Vagina (tissue), 2 donors: ENCODE measurements around the gene RSU1.

Experiments used
- CTCF ChIP-seq, 3 experiments: fragments of 450-650 bp in 2 of 3; fragments of 200-600 bp in 1 of 3; sonication (generic) in 1 of 3; IDR thresholded peaks; one replicate each; pipeline ENCODE4 v1.5.1; 2017 to 2019; ENCODE audit warnings: antibody characterized with exemption in 3 of 3, mild to moderate bottlenecking in 2 of 3, moderate library complexity in 2 of 3
- POLR2A ChIP-seq, 2 donors: fragments of 450-650 bp; IDR thresholded peaks; one replicate each; pipeline ENCODE4 v1.6.1; 2017; ENCODE audit warnings: antibody characterized with exemption in 2 of 2, mild to moderate bottlenecking in 2 of 2, moderate library complexity in 2 of 2
- POLR2AphosphoS5 ChIP-seq, 2 donors: sonication (generic); formaldehyde crosslinking; IDR thresholded peaks; one replicate each; pipeline ENCODE4 v1.9.0; 2017; ENCODE audit warnings: antibody characterized with exemption in 2 of 2, mild to moderate bottlenecking in 2 of 2, low read depth in 1 of 2; ENCODE audit not compliant: insufficient read depth in 1 of 2

- TF ChIP-seq POLR2AphosphoS5 (IDR thresholded peaks at IDR 0.05; ENCODE audit: insufficient read depth in 1 of 2, low read depth in 1 of 2) = no peak
- TF ChIP-seq CTCF (IDR thresholded peaks at IDR 0.05) = no peak
- no peak for TF ChIP-seq POLR2A (IDR thresholded peaks at IDR 0.05)
These were observed 1.8 kb upstream of the RSU1 start for GRCh38 chr10:16819026-16819425.
